Sigmoid colon (tissue), 7 donors: ENCODE measurements around the gene CHST8. TPM values are rescaled to one million over a fixed set of nuclear protein-coding genes. Genes with fewer than 3 reads are reported as not detected.

Experiments
- DNase-seq: peaks from one replicate; pipeline ENCODE4 v3.0.0-alpha.2; 2019
- H3K27ac ChIP-seq, 4 donors: fragments of 200-600 bp; sonication (generic); one replicate each; pipeline ENCODE4 v1.5.1; 2016 to 2019; ENCODE audit warnings: mild to moderate bottlenecking in 1 of 4
- H3K27me3 ChIP-seq, 3 donors: fragments of 200-600 bp; sonication (generic); one replicate each; pipeline ENCODE4 v1.5.1; 2019; ENCODE audit warnings: mild to moderate bottlenecking in 1 of 3
- H3K36me3 ChIP-seq, 4 donors: fragments of 200-600 bp; sonication (generic); one replicate each; pipeline ENCODE4 v1.5.1; 2016 to 2019
- H3K4me1 ChIP-seq, 4 donors: fragments of 200-600 bp; sonication (generic); one replicate each; pipeline ENCODE4 v1.5.1; 2017 to 2019
- H3K4me3 ChIP-seq, 4 donors: fragments of 200-600 bp; sonication (generic); one replicate each; pipeline ENCODE4 v1.5.1; 2017 to 2019; ENCODE audit warnings: mild to moderate bottlenecking in 2 of 4, moderate library complexity in 1 of 4
- H3K9me3 ChIP-seq, 4 donors: fragments of 200-600 bp in 3 of 4; sonication (generic) in 3 of 4; one replicate each; pipeline versions ENCODE4 v1.5.1 to v1.6.1; 2013 to 2019
- CTCF ChIP-seq, 4 experiments: fragments of 450-650 bp in 3 of 4; fragments of 200-600 bp in 1 of 4; IDR thresholded peaks; one replicate each; pipeline ENCODE4 v1.5.1; 2016 to 2019; ENCODE audit warnings: antibody characterized with exemption in 4 of 4, mild to moderate bottlenecking in 3 of 4, moderate library complexity in 2 of 4
- EP300 ChIP-seq, 4 donors: sonication (generic); formaldehyde crosslinking; IDR thresholded peaks; one replicate each; pipeline ENCODE4 v1.6.1; 2017; ENCODE audit warnings: antibody characterized with exemption in 4 of 4
- POLR2A ChIP-seq, 2 donors: fragments of 450-650 bp; IDR thresholded peaks; one replicate each; pipeline ENCODE4 v1.6.1; 2016; ENCODE audit warnings: antibody characterized with exemption in 2 of 2, mild to moderate bottlenecking in 2 of 2, moderate library complexity in 2 of 2
- POLR2AphosphoS5 ChIP-seq, 4 donors: sonication (generic); formaldehyde crosslinking; IDR thresholded peaks; one replicate each; pipeline ENCODE4 v1.6.1; 2017; ENCODE audit warnings: antibody characterized with exemption in 4 of 4
- WGBS, 2 donors: extraction: QIAGEN DNeasy Blood & Tissue Kit; methylation state at CpG; one replicate each; pipeline ENCODE4 v1.1.7; 2013; 5-methylcytosine and 5-hydroxymethylcytosine counted together
- intact Hi-C: fragments of 100-400 bp; cut with DNase I; formaldehyde crosslinking; loops from one replicate; pipeline ENCODE4 v1.15.1; 2023
- polyA plus RNA-seq, 3 donors: library from polyadenylated mRNA; stranded (reverse); fragments of 200-250 nt; gene quantifications; one replicate each; pipeline ENCODE4 v1.2.3, GENCODE V29; 2013
- total RNA-seq, 4 donors: library from RNA; depleted of rRNA; stranded (reverse); fragments of >200 nt; gene quantifications; one replicate each; pipeline ENCODE4 v1.1.0, GENCODE V29; 2016
- donor health status: healthy with polysubstance abuse.
- donor health status: Bipolar disorder and iron deficiency.
- donor health status: healthy.

The CHST8 gene
- total and polyA plus RNA-seq, 7 donors: 0.35 to 0.60 (median 0.36) TPM; not detected in 4

- Histone ChIP-seq H3K36me3 (no peaks in the 10 kb centered on the region), H3K4me1 (no peaks in the 10 kb centered on the region), H3K9me3 (no peaks in the 10 kb centered on the region), H3K27ac (no peak overlapping the region), H3K27me3 (peaks cover 0 to 8% (median 0%) of the 10 kb centered on the region in 3 donors), H3K4me3 (no peak overlapping the region)
- no peak for DNase-seq
- WGBS, 2 donors: 71 to 82% methylated on average over 6 of the region's 6 CpGs
- intact Hi-C loops: no loop called here
- TF ChIP-seq CTCF (IDR thresholded peaks at IDR 0.05): no peak
- TF ChIP-seq POLR2AphosphoS5 (IDR thresholded peaks at IDR 0.05): no peak
- no peak for TF ChIP-seq EP300 (IDR thresholded peaks at IDR 0.05)
- TF ChIP-seq POLR2A (IDR thresholded peaks at IDR 0.05): no peak
Observed at GRCh38 chr19:33785795-33786194, 164.0 kb downstream of the CHST8 start.

GRCh38 chr19:33788676-33789075, 166.9 kb downstream of the CHST8 start:
- TF ChIP-seq CTCF (IDR thresholded peaks at IDR 0.05) (no peak), POLR2AphosphoS5 (IDR thresholded peaks at IDR 0.05) (no peak), EP300 (IDR thresholded peaks at IDR 0.05) (no peak), POLR2A (IDR thresholded peaks at IDR 0.05) (no peak)
- Histone ChIP-seq H3K4me3 (no peak overlapping the region), H3K27me3 (peaks cover 0 to 7% (median 0%) of the 10 kb centered on the region in 3 donors), H3K9me3 (no peaks in the 10 kb centered on the region), H3K36me3 (no peaks in the 10 kb centered on the region), H3K27ac (no peak overlapping the region), H3K4me1 (no peaks in the 10 kb centered on the region)
- WGBS, 2 donors: 49 to 65% methylated on average over 4 of the region's 4 CpGs
- intact Hi-C loops: no loop called here
- DNase-seq: no peak

GRCh38 chr19:33789344-33789743, 167.6 kb downstream of the CHST8 start:
- H3K4me1 ChIP-seq: peaks cover 0 to 4% (median under 1%) of the 10 kb centered on the region in 4 donors
- no peak overlapping the region for H3K27ac ChIP-seq
- H3K36me3 ChIP-seq: no peaks in the 10 kb centered on the region
- DNase-seq: no peak
- TF ChIP-seq CTCF (IDR thresholded peaks at IDR 0.05) (no peak), EP300 (IDR thresholded peaks at IDR 0.05) (no peak), POLR2AphosphoS5 (IDR thresholded peaks at IDR 0.05) (no peak), POLR2A (IDR thresholded peaks at IDR 0.05) (no peak)
- intact Hi-C loops: no loop called here
- peaks cover 0 to 7% (median 0%) of the 10 kb centered on the region in 3 donors for H3K27me3 ChIP-seq
- H3K4me3 ChIP-seq: no peak overlapping the region
- WGBS, 2 donors: 73 to 87% methylated on average over 5 of the region's 5 CpGs
- H3K9me3 ChIP-seq: no peaks in the 10 kb centered on the region

- 25 to 27% methylated on average over 32 of the region's 32 CpGs for WGBS, 2 donors
- peak overlapping the region; percentile 94 to 97 (median 96) for H3K27ac ChIP-seq
- peak overlapping the region; percentile 55 to 95 (median 89) for H3K4me3 ChIP-seq
- H3K27me3 ChIP-seq: no peaks in the 10 kb centered on the region
- peaks cover 0 to 23% (median 18%) of the 10 kb centered on the region in 4 donors for H3K4me1 ChIP-seq
- intact Hi-C loops: loop anchor here (2.0 to 5.0 kb wide), 2 partner anchors 74 to 352 kb away; no protein-coding TSS in a partner anchor
- H3K9me3 ChIP-seq: no peaks in the 10 kb centered on the region
- no peaks in the 10 kb centered on the region for H3K36me3 ChIP-seq
- no peak for TF ChIP-seq POLR2AphosphoS5 (IDR thresholded peaks at IDR 0.05)
- no peak for TF ChIP-seq POLR2A (IDR thresholded peaks at IDR 0.05)
- no peak for TF ChIP-seq EP300 (IDR thresholded peaks at IDR 0.05)
- TF ChIP-seq CTCF (IDR thresholded peaks at IDR 0.05): peak in 1 of 4 experiments; percentile 66
- DNase-seq: no peak
Observed at GRCh38 chr19:33794683-33795369, 173.1 kb downstream of the CHST8 start.
